ENCODE results near the gene RAPGEF1.

Gene RAPGEF1

GRCh38 chr9:131612851-131613250, 127.0 kb downstream of the RAPGEF1 start:
- no peak for DNase-seq (ENCODE audit: low read depth, low spot score)
- no peak for TF ChIP-seq CTCF (IDR thresholded peaks at IDR 0.05; ENCODE audit: low read depth, low read length)
- H3K4me3 ChIP-seq (ENCODE audit: low read depth, low read length), result no peak overlapping the region
- in situ Hi-C loops (cut with HindIII; ENCODE audit: low sequenced_read_pairs), result no loop called here

GRCh38 chr9:131611586-131612315, 128.1 kb downstream of the RAPGEF1 start:
- no peak for DNase-seq (ENCODE audit: low read depth, low spot score)
- in situ Hi-C loops (cut with HindIII; ENCODE audit: low sequenced_read_pairs), result no loop called here

GRCh38 chr9:131610231-131610761, 129.6 kb downstream of the RAPGEF1 start:
- no peak overlapping the region for H3K4me3 ChIP-seq (ENCODE audit: low read depth, low read length)
- in situ Hi-C loops (cut with HindIII; ENCODE audit: low sequenced_read_pairs), result no loop called here
- no peak for TF ChIP-seq CTCF (IDR thresholded peaks at IDR 0.05; ENCODE audit: low read depth, low read length)
- peak; percentile 79 for DNase-seq (ENCODE audit: low read depth, low spot score)

More at GRCh38 chr9:131611586-131612315, 128.1 kb downstream of the RAPGEF1 start:
- no peak for TF ChIP-seq CTCF (IDR thresholded peaks at IDR 0.05; ENCODE audit: low read depth, low read length)
- no peak overlapping the region for H3K4me3 ChIP-seq (ENCODE audit: low read depth, low read length)

GRCh38 chr9:131609099-131609830, 130.6 kb downstream of the RAPGEF1 start:
- DNase-seq (ENCODE audit: low read depth, low spot score), result peak; percentile 73
- H3K4me3 ChIP-seq (ENCODE audit: low read depth, low read length), result no peak overlapping the region
- in situ Hi-C loops (cut with HindIII; ENCODE audit: low sequenced_read_pairs), result no loop called here
- no peak for TF ChIP-seq CTCF (IDR thresholded peaks at IDR 0.05; ENCODE audit: low read depth, low read length)

GRCh38 chr9:131608493-131609037, 131.3 kb downstream of the RAPGEF1 start:
- peak; percentile 85 for DNase-seq (ENCODE audit: low read depth, low spot score)
- in situ Hi-C loops (cut with HindIII; ENCODE audit: low sequenced_read_pairs), result no loop called here
- TF ChIP-seq CTCF (IDR thresholded peaks at IDR 0.05; ENCODE audit: low read depth, low read length), result no peak
- H3K4me3 ChIP-seq (ENCODE audit: low read depth, low read length), result no peak overlapping the region

GRCh38 chr9:131607591-131607990, 132.3 kb downstream of the RAPGEF1 start:
- H3K4me3 ChIP-seq (ENCODE audit: low read depth, low read length), result no peak overlapping the region
- DNase-seq (ENCODE audit: low read depth, low spot score), result no peak
- no peak for TF ChIP-seq CTCF (IDR thresholded peaks at IDR 0.05; ENCODE audit: low read depth, low read length)
- in situ Hi-C loops (cut with HindIII; ENCODE audit: low sequenced_read_pairs), result no loop called here
